Measurements from ENCODE around the gene FBXO34. TPM values are rescaled to one million over a fixed set of nuclear protein-coding genes. Genes with fewer than 3 reads are reported as not detected.

FBXO34 gene
- total and polyA plus RNA-seq, 2 of the 13 experiments (the other 11 are each of a cell fraction or from before 2014, with no cell fraction given), result 8.8 to 13.5 TPM

GRCh38 chr14:55387121-55387520, 115.9 kb downstream of the FBXO34 start (continued):
- TF ChIP-seq PRDM15 (CRISPR knock-in tag; IDR thresholded peaks at IDR 0.05) (no peak), ZNF839 (CRISPR knock-in tag; IDR thresholded peaks at IDR 0.05; ENCODE audit: borderline replicate concordance) (no peak), ZBTB2 (CRISPR knock-in tag; IDR thresholded peaks at IDR 0.05; ENCODE audit: low read depth) (no peak), ZKSCAN5 (CRISPR knock-in tag; IDR thresholded peaks at IDR 0.05) (no peak), ZXDC (CRISPR knock-in tag; IDR thresholded peaks at IDR 0.05) (no peak), ZNF563 (CRISPR knock-in tag; IDR thresholded peaks at IDR 0.05) (no peak), MLLT10 (CRISPR knock-in tag; IDR thresholded peaks at IDR 0.05) (no peak), BCL3 (CRISPR knock-in tag; IDR thresholded peaks at IDR 0.05) (no peak), MEIS2 (CRISPR knock-in tag; IDR thresholded peaks at IDR 0.05) (no peak), TIGD3 (CRISPR knock-in tag; IDR thresholded peaks at IDR 0.05; ENCODE audit: borderline replicate concordance) (no peak), XRCC5 (optimal IDR thresholded peaks at IDR 0.05; ENCODE audit: low read length) (no peak), THAP8 (CRISPR knock-in tag; IDR thresholded peaks at IDR 0.05; ENCODE audit: borderline replicate concordance) (no peak)

Measured in HepG2 (cell line).